ENCODE results near the gene HYLS1.

DNA sequence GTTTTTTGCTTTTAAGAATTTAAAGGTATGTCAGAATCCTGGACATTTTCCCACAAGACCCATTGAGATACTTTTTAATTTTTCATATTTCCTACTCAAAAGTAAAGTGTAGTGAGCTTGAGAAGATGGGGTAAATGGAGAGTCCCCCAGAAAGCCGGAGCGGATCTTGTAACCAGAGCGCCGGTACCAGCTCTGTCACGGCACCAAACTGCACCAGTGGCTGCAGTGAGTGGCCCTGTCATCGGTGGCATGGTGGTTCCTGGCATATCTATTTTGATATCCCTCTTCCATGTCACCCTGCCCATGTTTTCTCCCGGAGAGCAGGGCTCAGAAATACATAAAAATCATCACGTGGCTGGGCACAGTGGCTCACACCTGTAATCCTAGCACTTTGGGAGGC lies 36.2 kb downstream of the HYLS1 start:
- TF ChIP-seq POLR2A (IDR thresholded peaks at IDR 0.05; ENCODE audit: low read depth, low read length), result no peak
- TF ChIP-seq POLR2AphosphoS5 (IDR thresholded peaks at IDR 0.05; ENCODE audit: low read depth, low read length), result no peak
